Neural cell (in vitro differentiated cells): Measurements from ENCODE around the gene LRP2. TPM values are rescaled to one million over a fixed set of nuclear protein-coding genes. Genes with fewer than 3 reads are reported as not detected.

Experiments
- H2AFZ ChIP-seq: fragments of 200-600, 300-800 bp; sonication (generic), shearing (Covaris generic); 2 replicates; pipeline ENCODE4 v1.6.0; 2014; ENCODE audit warnings: low read depth, mild to moderate bottlenecking, antibody characterized with exemption, low read length, moderate library complexity
- H3F3A ChIP-seq: fragments of 200-600 bp; shearing (Covaris generic); 2 replicates; pipeline ENCODE4 v1.6.1; 2016; ENCODE audit warnings: mild to moderate bottlenecking, moderate library complexity, mixed read lengths, antibody characterized with exemption, low read length; ENCODE audit not compliant: insufficient read depth, poor library complexity, severe bottlenecking
- H3K27ac ChIP-seq: fragments of 200-600, 300-800 bp; sonication (generic), shearing (Covaris generic); 2 replicates; pipeline ENCODE4 v1.5.1; 2014; ENCODE audit warnings: mild to moderate bottlenecking, low read length, moderate library complexity
- H3K27me3 ChIP-seq: fragments of 300-800, 200-600 bp; sonication (generic), shearing (Covaris generic); 2 replicates; pipeline ENCODE4 v1.6.0; 2014; ENCODE audit warnings: mild to moderate bottlenecking, low read depth, low read length, moderate library complexity; ENCODE audit not compliant: insufficient read depth
- H3K36me3 ChIP-seq: fragments of 300-800, 200-600 bp; sonication (generic), shearing (Covaris generic); 2 replicates; pipeline ENCODE4 v1.5.1; 2014; ENCODE audit warnings: mild to moderate bottlenecking, antibody characterized with exemption, low read length, moderate library complexity; ENCODE audit not compliant: insufficient read depth
- H3K4me2 ChIP-seq: fragments of 300-800, 200-600 bp; sonication (generic), shearing (Covaris generic); 2 replicates; pipeline ENCODE4 v1.6.0; 2014; ENCODE audit warnings: mild to moderate bottlenecking, low read length
- H3K4me3 ChIP-seq: fragments of 300-800, 200-600 bp; sonication (generic), shearing (Covaris generic); 2 replicates; pipeline ENCODE4 v1.5.1; 2014; ENCODE audit warnings: mild to moderate bottlenecking, low read length, moderate library complexity
- H3K79me2 ChIP-seq: fragments of 200-600 bp; shearing (Covaris generic); replicated peaks from 2 replicates; pipeline ENCODE4 v1.6.0; 2014; ENCODE audit warnings: mild to moderate bottlenecking, low read length, moderate library complexity; ENCODE audit not compliant: insufficient read depth
- H3K9ac ChIP-seq: fragments of 300-800, 200-600 bp; sonication (generic), shearing (Covaris generic); 2 replicates; pipeline ENCODE4 v1.6.1; 2016; ENCODE audit warnings: mild to moderate bottlenecking, low read length, mixed read lengths
- H3K9me2 ChIP-seq: fragments of 200-600 bp; shearing (Covaris generic); 2 replicates; pipeline ENCODE4 v1.6.1; 2016; ENCODE audit warnings: mild to moderate bottlenecking, low read length, mixed read lengths; ENCODE audit not compliant: insufficient read depth
- H3K9me3 ChIP-seq: fragments of 200-600, 300-800 bp; sonication (generic), shearing (Covaris generic); 2 replicates; pipeline ENCODE4 v1.6.1; 2016; ENCODE audit warnings: mild to moderate bottlenecking, mixed run types, low read length, moderate library complexity, mixed read lengths
- H4K20me1 ChIP-seq: fragments of 200-600 bp; shearing (Covaris generic); 2 replicates; pipeline ENCODE4 v1.6.1; 2016; ENCODE audit warnings: mild to moderate bottlenecking, mixed run types; ENCODE audit not compliant: insufficient read depth
- EP300 ChIP-seq: fragments of 450-650 bp; conservative IDR thresholded peaks from 2 replicates; pipeline ENCODE4 v1.6.1; 2014; ENCODE audit warnings: antibody characterized with exemption, mild to moderate bottlenecking, moderate library complexity; ENCODE audit not compliant: poor library complexity, severe bottlenecking
- EZH2 ChIP-seq: fragments of 200-600, 300-800 bp; shearing (Covaris generic), sonication (generic); IDR thresholded peaks from 2 replicates; pipeline ENCODE4 v1.6.1; 2014; ENCODE audit warnings: antibody characterized with exemption, low read length, borderline replicate concordance, mild to moderate bottlenecking; ENCODE audit not compliant: insufficient read depth, poor library complexity, severe bottlenecking
- MXI1 ChIP-seq: fragments of 450-650 bp; conservative IDR thresholded peaks from 2 replicates; pipeline ENCODE4 v1.6.1; 2014; ENCODE audit warnings: antibody characterized with exemption, mild to moderate bottlenecking; ENCODE audit not compliant: poor library complexity, severe bottlenecking
- RAD21 ChIP-seq: fragments of 450-650 bp; conservative IDR thresholded peaks from 2 replicates; pipeline ENCODE4 v1.6.1; 2014; ENCODE audit warnings: antibody characterized with exemption, mild to moderate bottlenecking, moderate library complexity
- REST ChIP-seq: IDR thresholded peaks from 2 replicates; pipeline ENCODE4 v1.6.1; 2012; ENCODE audit warnings: borderline replicate concordance
- TAF1 ChIP-seq: IDR thresholded peaks from 2 replicates; pipeline ENCODE4 v1.6.1; 2012; ENCODE audit warnings: low read depth
- polyA plus RNA-seq: library from polyadenylated mRNA; depleted of rRNA; stranded (reverse); fragments of >200 nt; gene quantifications from 2 replicates; pipeline ENCODE4 v1.2.3, GENCODE V29; 2014

LRP2 gene
- polyA plus RNA-seq, 1 donor from 2014 or later: 1.8 TPM

- H3K27ac ChIP-seq: no peak overlapping the region
- no peaks in the 10 kb centered on the region for H3K9me3 ChIP-seq
- H3F3A ChIP-seq: no peaks in the 10 kb centered on the region
- no peaks in the 10 kb centered on the region for H3K36me3 ChIP-seq
- no peak overlapping the region for H2AFZ ChIP-seq
- no peaks in the 10 kb centered on the region for H3K79me2 ChIP-seq
- H3K9ac ChIP-seq: no peak overlapping the region
- no peak overlapping the region for H3K4me2 ChIP-seq
- no peaks in the 10 kb centered on the region for H3K27me3 ChIP-seq
- no peaks in the 10 kb centered on the region for H3K9me2 ChIP-seq
- no peak for TF ChIP-seq TAF1
- no peak for TF ChIP-seq REST
- no peak for TF ChIP-seq EP300
- TF ChIP-seq EZH2: no peak
- TF ChIP-seq RAD21: no peak
- TF ChIP-seq MXI1: no peak
- no peak overlapping the region for H3K4me3 ChIP-seq
- H4K20me1 ChIP-seq: no peaks in the 10 kb centered on the region
Observed at GRCh38 chr2:169077674-169078240, 284.6 kb downstream of the LRP2 start.

Other genes starting within 250 kb of the LRP2 start
- 4.6 and 9.1 TPM in 2 replicates for gene BBS5, start 117.0 kb upstream of the LRP2 start, polyA plus RNA-seq
- 2.3 and 2.7 TPM in 2 replicates for gene KLHL41, start 147.2 kb upstream of the LRP2 start, polyA plus RNA-seq
- gene FASTKD1, start 211.3 kb upstream of the LRP2 start, polyA plus RNA-seq: 50.3 and 69.6 TPM in 2 replicates
- gene PPIG, start 221.8 kb upstream of the LRP2 start, polyA plus RNA-seq: 28.7 and 45.0 TPM in 2 replicates